ENCODE measurements around the gene NOC4L.
"Not testable (repeated sequence)": the region's sequence is repeated elsewhere in the genome, so short reads cannot be mapped to it uniquely, and the experiment has no call there.

DNA sequence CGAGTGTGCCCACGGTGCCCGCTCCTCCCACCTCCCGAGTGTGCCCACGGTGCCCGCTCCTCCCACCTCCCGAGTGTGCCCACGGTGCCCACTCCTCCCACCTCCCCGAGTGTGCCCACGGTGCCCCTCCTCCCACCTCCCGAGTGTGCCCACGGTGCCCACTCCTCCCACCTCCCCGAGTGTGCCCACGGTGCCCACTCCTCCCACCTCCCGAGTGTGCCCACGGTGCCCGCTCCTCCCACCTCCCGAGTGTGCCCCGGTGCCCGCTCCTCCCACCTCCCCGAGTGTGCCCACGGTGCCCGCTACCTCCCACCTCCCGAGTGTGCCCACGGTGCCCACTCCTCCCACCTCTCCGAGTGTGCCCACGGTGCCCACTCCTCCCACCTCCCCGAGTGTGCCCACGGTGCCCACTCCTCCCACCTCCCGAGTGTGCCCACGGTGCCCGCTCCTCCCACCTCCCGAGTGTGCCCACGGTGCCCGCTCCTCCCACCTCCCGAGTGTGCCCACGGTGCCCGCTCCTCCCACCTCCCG lies 9.5 kb upstream of the NOC4L start:
- TF ChIP-seq, protein P1, sequence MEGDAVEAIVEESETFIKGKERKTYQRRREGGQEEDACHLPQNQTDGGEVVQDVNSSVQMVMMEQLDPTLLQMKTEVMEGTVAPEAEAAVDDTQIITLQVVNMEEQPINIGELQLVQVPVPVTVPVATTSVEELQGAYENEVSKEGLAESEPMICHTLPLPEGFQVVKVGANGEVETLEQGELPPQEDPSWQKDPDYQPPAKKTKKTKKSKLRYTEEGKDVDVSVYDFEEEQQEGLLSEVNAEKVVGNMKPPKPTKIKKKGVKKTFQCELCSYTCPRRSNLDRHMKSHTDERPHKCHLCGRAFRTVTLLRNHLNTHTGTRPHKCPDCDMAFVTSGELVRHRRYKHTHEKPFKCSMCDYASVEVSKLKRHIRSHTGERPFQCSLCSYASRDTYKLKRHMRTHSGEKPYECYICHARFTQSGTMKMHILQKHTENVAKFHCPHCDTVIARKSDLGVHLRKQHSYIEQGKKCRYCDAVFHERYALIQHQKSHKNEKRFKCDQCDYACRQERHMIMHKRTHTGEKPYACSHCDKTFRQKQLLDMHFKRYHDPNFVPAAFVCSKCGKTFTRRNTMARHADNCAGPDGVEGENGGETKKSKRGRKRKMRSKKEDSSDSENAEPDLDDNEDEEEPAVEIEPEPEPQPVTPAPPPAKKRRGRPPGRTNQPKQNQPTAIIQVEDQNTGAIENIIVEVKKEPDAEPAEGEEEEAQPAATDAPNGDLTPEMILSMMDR (IDR thresholded peaks at IDR 0.05), result not testable (repeated sequence)
- TF ChIP-seq, protein P2, sequence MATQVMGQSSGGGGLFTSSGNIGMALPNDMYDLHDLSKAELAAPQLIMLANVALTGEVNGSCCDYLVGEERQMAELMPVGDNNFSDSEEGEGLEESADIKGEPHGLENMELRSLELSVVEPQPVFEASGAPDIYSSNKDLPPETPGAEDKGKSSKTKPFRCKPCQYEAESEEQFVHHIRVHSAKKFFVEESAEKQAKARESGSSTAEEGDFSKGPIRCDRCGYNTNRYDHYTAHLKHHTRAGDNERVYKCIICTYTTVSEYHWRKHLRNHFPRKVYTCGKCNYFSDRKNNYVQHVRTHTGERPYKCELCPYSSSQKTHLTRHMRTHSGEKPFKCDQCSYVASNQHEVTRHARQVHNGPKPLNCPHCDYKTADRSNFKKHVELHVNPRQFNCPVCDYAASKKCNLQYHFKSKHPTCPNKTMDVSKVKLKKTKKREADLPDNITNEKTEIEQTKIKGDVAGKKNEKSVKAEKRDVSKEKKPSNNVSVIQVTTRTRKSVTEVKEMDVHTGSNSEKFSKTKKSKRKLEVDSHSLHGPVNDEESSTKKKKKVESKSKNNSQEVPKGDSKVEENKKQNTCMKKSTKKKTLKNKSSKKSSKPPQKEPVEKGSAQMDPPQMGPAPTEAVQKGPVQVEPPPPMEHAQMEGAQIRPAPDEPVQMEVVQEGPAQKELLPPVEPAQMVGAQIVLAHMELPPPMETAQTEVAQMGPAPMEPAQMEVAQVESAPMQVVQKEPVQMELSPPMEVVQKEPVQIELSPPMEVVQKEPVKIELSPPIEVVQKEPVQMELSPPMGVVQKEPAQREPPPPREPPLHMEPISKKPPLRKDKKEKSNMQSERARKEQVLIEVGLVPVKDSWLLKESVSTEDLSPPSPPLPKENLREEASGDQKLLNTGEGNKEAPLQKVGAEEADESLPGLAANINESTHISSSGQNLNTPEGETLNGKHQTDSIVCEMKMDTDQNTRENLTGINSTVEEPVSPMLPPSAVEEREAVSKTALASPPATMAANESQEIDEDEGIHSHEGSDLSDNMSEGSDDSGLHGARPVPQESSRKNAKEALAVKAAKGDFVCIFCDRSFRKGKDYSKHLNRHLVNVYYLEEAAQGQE (IDR thresholded peaks at IDR 0.05; ENCODE audit: insufficient read depth in 1 of 2, low read depth in 2 of 2, low read length in 1 of 2), result not testable (repeated sequence)
